ENCODE results near the gene BNIP2.

Gene BNIP2

DNA sequence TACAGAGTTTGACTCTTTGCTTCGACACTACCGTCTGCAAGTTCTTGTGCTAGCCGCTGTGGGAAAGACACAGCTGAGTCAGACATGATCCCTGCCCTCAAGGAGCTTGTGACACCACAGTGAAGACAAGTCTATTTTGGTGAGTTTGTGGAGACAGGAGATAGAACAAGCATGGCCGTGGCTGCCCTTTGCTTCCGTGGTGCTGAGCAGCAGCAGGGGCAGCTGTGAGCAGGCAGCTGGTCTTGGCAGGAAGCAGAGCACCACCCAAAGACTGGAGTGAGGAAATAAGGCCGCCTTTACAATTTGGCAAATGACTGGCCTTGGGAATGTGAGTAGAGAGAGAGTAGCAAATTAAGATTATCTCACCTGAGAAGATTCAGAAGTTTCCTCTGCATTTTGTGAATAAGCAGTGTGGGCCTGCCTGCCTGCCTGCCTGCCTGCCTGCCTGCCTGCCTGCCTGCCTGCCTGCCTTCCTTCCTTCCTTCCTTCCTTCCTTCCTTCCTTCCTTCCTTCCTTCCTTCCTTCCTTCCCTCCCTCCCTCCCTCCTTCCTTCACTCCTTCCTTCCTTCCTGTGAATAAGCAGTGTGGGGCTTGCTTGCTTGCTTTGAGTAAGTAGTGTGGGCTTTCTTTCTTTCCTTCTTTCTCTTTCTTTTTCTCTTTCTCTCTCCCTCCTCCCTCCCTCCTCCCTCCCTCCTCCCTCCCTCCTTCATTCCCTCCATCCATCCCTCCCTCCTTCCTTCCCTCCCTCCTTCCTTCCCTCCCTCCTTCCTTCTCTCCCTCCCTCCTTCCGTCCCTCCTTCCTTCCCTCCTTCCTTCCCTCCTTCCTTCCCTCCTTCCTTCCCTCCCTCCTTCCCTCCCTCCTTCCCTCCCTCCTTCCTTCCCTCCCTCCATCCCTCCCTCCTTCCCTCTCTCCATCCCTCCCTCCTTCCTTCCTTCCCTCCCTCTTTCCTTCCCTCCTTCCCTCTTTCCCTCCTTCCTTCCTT lies 79.1 kb downstream of the BNIP2 start:
- peaks cover 5% of the 10 kb centered on the region for H3K27me3 ChIP-seq (ENCODE audit: insufficient read depth, low read length)
- no peaks in the 10 kb centered on the region for H3K36me3 ChIP-seq (ENCODE audit: insufficient read depth, low read length)
- no peak overlapping the region for H2AFZ ChIP-seq (ENCODE audit: low read depth, low read length)
- no peaks in the 10 kb centered on the region for H3K4me1 ChIP-seq (ENCODE audit: insufficient read depth, low read length)
- no peak overlapping the region for H3K4me3 ChIP-seq (ENCODE audit: low read length)
- H3K9me3 ChIP-seq (ENCODE audit: low read length) = no peaks in the 10 kb centered on the region
